Neural progenitor cell (in vitro differentiated cells): ENCODE data around the gene SEC22A. TPM values are rescaled to one million over a fixed set of nuclear protein-coding genes. Genes with fewer than 3 reads are reported as not detected.

Experiments used
- DNase-seq: peaks from one replicate; pipeline ENCODE4 v3.0.0-alpha.2; 2016; ENCODE audit warnings: low spot score
- H2AFZ ChIP-seq: fragments of 200-600 bp; sonication (generic); replicated peaks from 2 replicates; pipeline ENCODE4 v1.6.1; 2016; ENCODE audit warnings: antibody characterized with exemption
- H3F3A ChIP-seq: fragments of 200-600 bp; sonication (generic); 2 replicates; pipeline ENCODE4 v1.6.1; 2016; ENCODE audit warnings: antibody characterized with exemption, low read depth
- H3K27ac ChIP-seq: fragments of 200-600 bp; sonication (generic); 2 replicates; pipeline ENCODE4 v1.5.1; 2016; ENCODE audit warnings: mild to moderate bottlenecking
- H3K27me3 ChIP-seq: fragments of 200-600 bp; sonication (generic); 2 replicates; pipeline ENCODE4 v1.6.1; 2016; ENCODE audit warnings: mild to moderate bottlenecking, moderate library complexity
- H3K36me3 ChIP-seq: fragments of 200-600 bp; sonication (generic); 2 replicates; pipeline ENCODE4 v1.5.1; 2016
- H3K4me1 ChIP-seq: fragments of 200-600 bp; sonication (generic); 2 replicates; pipeline ENCODE4 v1.6.1; 2016; ENCODE audit warnings: mixed run types
- H3K4me2 ChIP-seq: fragments of 200-600 bp; sonication (generic); 2 replicates; pipeline ENCODE4 v1.6.1; 2016
- H3K4me3 ChIP-seq: fragments of 200-600 bp; sonication (generic); 2 replicates; pipeline ENCODE4 v1.5.1; 2016
- H3K79me2 ChIP-seq: fragments of 200-600 bp; sonication (generic); 2 replicates; pipeline ENCODE4 v1.6.1; 2016; ENCODE audit warnings: low read depth
- H3K9ac ChIP-seq: fragments of 200-600 bp; sonication (generic); 2 replicates; pipeline ENCODE4 v1.6.1; 2016
- H3K9me3 ChIP-seq: fragments of 200-600 bp; sonication (generic); 2 replicates; pipeline ENCODE4 v1.5.1; 2016; ENCODE audit warnings: low read depth
- H4K20me1 ChIP-seq: fragments of 200-600 bp; sonication (generic); 2 replicates; pipeline ENCODE4 v1.6.1; 2016; ENCODE audit warnings: low read depth
- H3K27ac Mint-ChIP-seq: 3 replicates; pipeline ENCODE4 v1.8.0; 2021; ENCODE audit warnings: mixed read lengths
- H3K27me3 Mint-ChIP-seq: 2 replicates; pipeline ENCODE4 v1.8.0; 2022; ENCODE audit warnings: low read depth, mild to moderate bottlenecking, inconsistent platforms, moderate library complexity, mixed read lengths; ENCODE audit not compliant: insufficient read depth
- H3K36me3 Mint-ChIP-seq: 3 replicates; pipeline ENCODE4 v1.8.0; 2021; ENCODE audit warnings: mixed read lengths
- H3K4me1 Mint-ChIP-seq: 3 replicates; pipeline ENCODE4 v1.8.0; 2021; ENCODE audit warnings: mixed read lengths
- H3K4me3 Mint-ChIP-seq: 3 replicates; pipeline ENCODE4 v1.8.0; 2021; ENCODE audit warnings: mild to moderate bottlenecking, moderate library complexity, mixed read lengths
- H3K9me3 Mint-ChIP-seq: 3 replicates; pipeline ENCODE4 v1.8.0; 2020; ENCODE audit warnings: mixed read lengths
- EZH2 ChIP-seq: fragments of 200-600 bp; sonication (generic); IDR thresholded peaks from 2 replicates; pipeline ENCODE4 v1.6.1; 2017; ENCODE audit warnings: antibody characterized with exemption, mild to moderate bottlenecking, moderate library complexity
- EZH2phosphoT487 ChIP-seq: fragments of 200-600 bp; sonication (generic); IDR thresholded peaks from 2 replicates; pipeline ENCODE4 v1.6.1; 2017; ENCODE audit warnings: antibody characterized with exemption
- total RNA-seq: library from RNA; depleted of rRNA; stranded (reverse); fragments of >200 nt; gene quantifications from 2 replicates; pipeline ENCODE4 v1.2.3, GENCODE V29; 2015; ENCODE audit warnings: low replicate concordance
- TF ChIP-seq, protein P1 (sequence below): fragments of 200-600 bp; sonication (generic); IDR thresholded peaks from 2 replicates; pipeline ENCODE4 v1.5.1; 2017; ENCODE audit warnings: antibody characterized with exemption, mild to moderate bottlenecking

Gene SEC22A
- total RNA-seq, 1 donor from 2014 or later = 26.4 TPM

DNA sequence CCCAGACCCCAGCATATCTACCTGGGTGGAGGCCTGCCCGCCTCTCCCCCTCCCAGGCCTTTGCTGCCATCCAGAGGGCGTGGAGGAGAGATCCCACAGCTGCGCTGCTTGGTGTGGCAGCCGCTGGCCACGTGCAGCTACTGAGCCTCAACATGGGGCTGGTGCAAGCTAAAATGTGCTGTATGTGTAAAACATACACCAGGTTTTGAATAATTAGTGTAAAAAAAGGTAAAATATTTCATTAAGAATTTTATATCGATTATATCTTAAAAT lies 95.8 kb downstream of the SEC22A start:
- no peaks in the 10 kb centered on the region for H3K4me1 Mint-ChIP-seq
- no peak overlapping the region for H3K4me3 ChIP-seq
- H3K4me2 ChIP-seq = no peak overlapping the region
- peak; percentile 34 for DNase-seq
- H3K27me3 ChIP-seq = no peaks in the 10 kb centered on the region
- H3K27me3 Mint-ChIP-seq = peaks cover 11% of the 10 kb centered on the region
- no peak overlapping the region for H3K27ac ChIP-seq
- no peak overlapping the region for H2AFZ ChIP-seq
- no peak overlapping the region for H3K27ac Mint-ChIP-seq
- no peaks in the 10 kb centered on the region for H3K4me1 ChIP-seq
- no peak overlapping the region for H3K4me3 Mint-ChIP-seq
- H3K9ac ChIP-seq = no peak overlapping the region
- H3K9me3 ChIP-seq = no peaks in the 10 kb centered on the region
- no peaks in the 10 kb centered on the region for H3K79me2 ChIP-seq
- H3K36me3 ChIP-seq = no peaks in the 10 kb centered on the region
- H3K36me3 Mint-ChIP-seq = no peaks in the 10 kb centered on the region
- TF ChIP-seq, protein P1, sequence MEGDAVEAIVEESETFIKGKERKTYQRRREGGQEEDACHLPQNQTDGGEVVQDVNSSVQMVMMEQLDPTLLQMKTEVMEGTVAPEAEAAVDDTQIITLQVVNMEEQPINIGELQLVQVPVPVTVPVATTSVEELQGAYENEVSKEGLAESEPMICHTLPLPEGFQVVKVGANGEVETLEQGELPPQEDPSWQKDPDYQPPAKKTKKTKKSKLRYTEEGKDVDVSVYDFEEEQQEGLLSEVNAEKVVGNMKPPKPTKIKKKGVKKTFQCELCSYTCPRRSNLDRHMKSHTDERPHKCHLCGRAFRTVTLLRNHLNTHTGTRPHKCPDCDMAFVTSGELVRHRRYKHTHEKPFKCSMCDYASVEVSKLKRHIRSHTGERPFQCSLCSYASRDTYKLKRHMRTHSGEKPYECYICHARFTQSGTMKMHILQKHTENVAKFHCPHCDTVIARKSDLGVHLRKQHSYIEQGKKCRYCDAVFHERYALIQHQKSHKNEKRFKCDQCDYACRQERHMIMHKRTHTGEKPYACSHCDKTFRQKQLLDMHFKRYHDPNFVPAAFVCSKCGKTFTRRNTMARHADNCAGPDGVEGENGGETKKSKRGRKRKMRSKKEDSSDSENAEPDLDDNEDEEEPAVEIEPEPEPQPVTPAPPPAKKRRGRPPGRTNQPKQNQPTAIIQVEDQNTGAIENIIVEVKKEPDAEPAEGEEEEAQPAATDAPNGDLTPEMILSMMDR = peak; percentile 39
- TF ChIP-seq EZH2 = no peak
- no peaks in the 10 kb centered on the region for H3K9me3 Mint-ChIP-seq
- no peaks in the 10 kb centered on the region for H3F3A ChIP-seq
- H4K20me1 ChIP-seq = no peaks in the 10 kb centered on the region

DNA sequence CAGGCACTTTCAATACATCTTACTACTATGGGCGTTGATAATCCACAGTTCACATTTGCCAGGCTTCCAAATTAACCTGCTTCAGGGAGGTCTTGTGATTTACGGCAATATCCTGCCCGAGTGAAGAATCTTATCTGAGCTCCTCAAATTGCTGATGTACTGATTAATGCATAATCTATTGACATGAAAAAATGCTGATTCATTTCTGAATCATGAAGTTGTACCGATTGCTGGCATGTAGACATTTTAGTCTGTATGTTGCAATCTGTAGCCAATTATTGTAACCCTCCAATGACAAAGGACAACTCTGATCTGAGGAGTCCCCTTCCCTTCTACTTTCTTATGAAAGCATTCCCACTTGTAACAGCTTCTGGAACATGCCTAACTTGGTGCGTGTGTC lies 97.2 kb downstream of the SEC22A start:
- Histone ChIP-seq H3K9ac (no peak overlapping the region), H4K20me1 (no peaks in the 10 kb centered on the region), H3F3A (no peaks in the 10 kb centered on the region), H3K4me2 (no peak overlapping the region), H3K4me3 (no peak overlapping the region), H3K9me3 (no peaks in the 10 kb centered on the region), H3K4me1 (no peaks in the 10 kb centered on the region), H2AFZ (no peak overlapping the region), H3K79me2 (no peaks in the 10 kb centered on the region), H3K36me3 (no peaks in the 10 kb centered on the region), H3K27ac (no peak overlapping the region), H3K27me3 (no peaks in the 10 kb centered on the region)
- no peaks in the 10 kb centered on the region for H3K9me3 Mint-ChIP-seq
- H3K27ac Mint-ChIP-seq = no peak overlapping the region
- no peaks in the 10 kb centered on the region for H3K4me1 Mint-ChIP-seq
- no peaks in the 10 kb centered on the region for H3K36me3 Mint-ChIP-seq
- TF ChIP-seq EZH2 = no peak
- TF ChIP-seq, protein P1 = no peak
- no peak for TF ChIP-seq EZH2phosphoT487
- no peak for DNase-seq
- no peak overlapping the region for H3K4me3 Mint-ChIP-seq
- H3K27me3 Mint-ChIP-seq = peaks cover 9% of the 10 kb centered on the region

DNA sequence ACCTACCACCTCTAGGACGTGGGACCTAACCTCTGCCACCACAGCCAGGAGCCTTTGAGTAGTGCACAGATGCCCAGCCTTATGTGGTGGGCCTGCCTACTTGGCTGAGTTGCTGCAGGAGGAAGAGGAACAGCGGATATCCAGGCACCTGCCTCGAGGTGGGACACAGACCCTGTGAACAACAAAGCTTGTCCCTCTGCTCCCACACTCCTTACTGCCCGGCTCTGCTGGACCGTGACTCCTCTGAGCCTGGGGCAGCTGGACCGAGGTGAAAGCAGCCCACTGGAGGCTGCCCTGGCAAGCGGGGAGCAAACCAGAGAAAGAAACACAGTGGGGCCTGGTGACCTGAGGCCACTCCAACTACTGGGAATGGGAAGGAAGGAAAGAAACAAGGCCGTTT lies 97.8 kb downstream of the SEC22A start:
- no peak overlapping the region for H2AFZ ChIP-seq
- H3K4me1 ChIP-seq = no peaks in the 10 kb centered on the region
- H3K4me3 Mint-ChIP-seq = no peak overlapping the region
- H3K36me3 Mint-ChIP-seq = no peaks in the 10 kb centered on the region
- H3K27ac ChIP-seq = no peak overlapping the region
- no peaks in the 10 kb centered on the region for H4K20me1 ChIP-seq
- H3K9me3 ChIP-seq = no peaks in the 10 kb centered on the region
- no peaks in the 10 kb centered on the region for H3K4me1 Mint-ChIP-seq
- no peak overlapping the region for H3K9ac ChIP-seq
- H3K27me3 ChIP-seq = no peaks in the 10 kb centered on the region
- H3K79me2 ChIP-seq = no peaks in the 10 kb centered on the region
- no peak overlapping the region for H3K27ac Mint-ChIP-seq
- no peak overlapping the region for H3K4me2 ChIP-seq
- TF ChIP-seq, protein P1 = no peak
- TF ChIP-seq EZH2phosphoT487 = no peak
- no peak for TF ChIP-seq EZH2
- H3F3A ChIP-seq = no peaks in the 10 kb centered on the region
- H3K36me3 ChIP-seq = no peaks in the 10 kb centered on the region
- H3K4me3 ChIP-seq = no peak overlapping the region
- no peaks in the 10 kb centered on the region for H3K9me3 Mint-ChIP-seq
- no peak for DNase-seq
- H3K27me3 Mint-ChIP-seq = peaks cover 7% of the 10 kb centered on the region

DNA sequence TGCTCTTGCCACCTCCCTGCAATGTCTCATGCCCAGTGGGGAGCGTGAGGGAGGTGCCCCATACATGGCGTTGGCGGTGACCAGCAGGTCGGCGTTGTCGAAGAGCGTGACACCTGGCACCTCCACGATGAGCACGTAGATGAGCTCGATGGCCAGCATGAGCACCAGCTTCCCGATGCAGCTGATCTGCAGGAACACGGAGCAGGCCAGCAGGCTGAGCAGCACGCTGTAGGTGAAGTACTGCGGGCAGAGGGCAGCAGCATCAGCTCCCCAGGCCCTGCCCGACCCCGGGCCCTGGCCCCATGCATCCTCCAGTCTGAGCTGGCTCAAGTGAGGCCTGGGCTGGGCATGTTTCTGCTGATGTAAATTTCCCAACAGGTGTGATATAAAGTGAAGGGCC lies 98.3 kb downstream of the SEC22A start:
- Mint-ChIP-seq H3K4me3 (no peak overlapping the region), H3K4me1 (no peaks in the 10 kb centered on the region), H3K27me3 (peaks cover 4% of the 10 kb centered on the region), H3K9me3 (no peaks in the 10 kb centered on the region), H3K36me3 (no peaks in the 10 kb centered on the region), H3K27ac (no peak overlapping the region)
- no peaks in the 10 kb centered on the region for H3K36me3 ChIP-seq
- H3K9me3 ChIP-seq = no peaks in the 10 kb centered on the region
- TF ChIP-seq EZH2 (no peak), EZH2phosphoT487 (no peak)
- TF ChIP-seq, protein P1 = no peak
- H3K4me3 ChIP-seq = no peak overlapping the region
- DNase-seq = no peak
- no peaks in the 10 kb centered on the region for H4K20me1 ChIP-seq
- H3K4me2 ChIP-seq = no peak overlapping the region
- no peaks in the 10 kb centered on the region for H3K27me3 ChIP-seq
- H3K9ac ChIP-seq = no peak overlapping the region
- no peak overlapping the region for H2AFZ ChIP-seq
- no peaks in the 10 kb centered on the region for H3K79me2 ChIP-seq
- no peaks in the 10 kb centered on the region for H3K4me1 ChIP-seq
- H3K27ac ChIP-seq = no peak overlapping the region
- no peaks in the 10 kb centered on the region for H3F3A ChIP-seq
